Mucosa of descending colon (tissue), 3 donors: ENCODE data around the gene PAPSS2. TPM values are rescaled to one million over a fixed set of nuclear protein-coding genes. Genes with fewer than 3 reads are reported as not detected.

Experiments
- ATAC-seq: fragments of 200-7000 bp; cut with Tn5 transposase; one replicate; pipeline ENCODE4 v1.9.1; 2020; ENCODE audit warnings: mild to moderate bottlenecking, moderate library complexity
- DNase-seq, 3 donors: peaks; one replicate each; pipeline ENCODE4 v3.0.0-alpha.2; 2020
- H3K36me3 ChIP-seq: fragments of 200-600 bp; one replicate; pipeline ENCODE4 v1.8.0; 2021; ENCODE audit warnings: low read depth, mild to moderate bottlenecking
- H3K4me1 ChIP-seq: fragments of 200-600 bp; one replicate; pipeline ENCODE4 v1.8.0; 2021; ENCODE audit warnings: low read depth, mild to moderate bottlenecking
- H3K4me3 ChIP-seq: fragments of 200-600 bp; one replicate; pipeline ENCODE4 v1.8.0; 2021; ENCODE audit warnings: mild to moderate bottlenecking
- H3K9me3 ChIP-seq: fragments of 200-600 bp; one replicate; pipeline ENCODE4 v1.8.0; 2021; ENCODE audit warnings: mild to moderate bottlenecking
- intact Hi-C, 2 donors: fragments of 100-400 bp; cut with DNase I in 1 of 2; cut with micrococcal nuclease in 1 of 2; formaldehyde crosslinking; loops; one replicate each; pipeline versions ENCODE4 v1.11.0 to v1.11.1; 2022; cut with DNase I, micrococcal nuclease
- total RNA-seq, 3 donors: library from RNA; stranded (reverse); fragmentation: NEBNext Ultra II Directional in 2 of 3; extraction: Animal tissue kit (Norgen Biotek cat#: 25700) in 2 of 3; gene quantifications; one replicate each; pipeline versions ENCODE4 v1.2.1 to v1.2.4, GENCODE V29; 2021 to 2023
- TF ChIP-seq, protein P1 (sequence below): fragments of 200-600 bp; IDR thresholded peaks from one replicate; pipeline ENCODE4 v1.8.0; 2022; ENCODE audit warnings: antibody characterized with exemption, mild to moderate bottlenecking
- donor health status: DM: no; HTN: no; CAD: no; lungs with moderate emphysema.
- donor health status: DM: no; HTN: no; CAD: no.
- donor health status: DM: no; HTN: yes; CAD: no.

PAPSS2 gene
- total RNA-seq, 3 donors from 2014 or later = 123 to 399 (median 147) TPM

DNA sequence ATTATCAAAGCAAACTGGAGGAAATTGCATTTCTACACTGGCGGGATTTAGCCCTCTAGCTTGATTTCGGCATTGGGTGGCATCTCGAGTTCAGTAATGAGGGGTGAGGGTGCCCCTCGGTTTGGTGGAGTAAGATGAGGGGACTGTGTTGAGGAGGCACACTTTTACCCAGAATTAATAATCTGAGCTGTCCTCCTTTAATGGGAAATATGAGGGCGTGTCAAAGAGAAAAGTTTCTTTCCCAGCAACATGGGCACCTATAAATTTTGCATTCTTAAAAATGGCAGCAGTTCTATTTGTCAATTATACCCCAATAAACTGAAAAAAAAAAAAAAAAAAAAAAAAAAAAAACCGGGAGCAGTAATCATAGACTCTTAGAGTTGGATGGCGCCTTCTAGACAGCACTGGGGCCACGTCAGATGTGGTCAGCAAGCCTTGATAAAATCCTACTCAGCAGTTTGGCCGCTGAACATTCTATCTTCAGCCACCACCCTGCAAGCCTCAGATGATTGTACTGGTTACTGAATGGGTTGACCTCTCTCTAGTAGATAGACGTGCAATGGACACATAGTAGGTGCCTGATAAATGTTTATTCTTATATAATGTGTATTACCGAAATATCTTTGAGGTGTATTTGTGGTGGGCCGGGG is 931 bp downstream of the PAPSS2 start:
- no peaks in the 10 kb centered on the region for H3K9me3 ChIP-seq
- ATAC-seq (peak; percentile 53), DNase-seq (peak in 2 of 3 donors; percentile 35 to 57)
- peak overlapping the region; percentile 70 for H3K4me3 ChIP-seq
- H3K36me3 ChIP-seq = no peaks in the 10 kb centered on the region
- TF ChIP-seq, protein P1, sequence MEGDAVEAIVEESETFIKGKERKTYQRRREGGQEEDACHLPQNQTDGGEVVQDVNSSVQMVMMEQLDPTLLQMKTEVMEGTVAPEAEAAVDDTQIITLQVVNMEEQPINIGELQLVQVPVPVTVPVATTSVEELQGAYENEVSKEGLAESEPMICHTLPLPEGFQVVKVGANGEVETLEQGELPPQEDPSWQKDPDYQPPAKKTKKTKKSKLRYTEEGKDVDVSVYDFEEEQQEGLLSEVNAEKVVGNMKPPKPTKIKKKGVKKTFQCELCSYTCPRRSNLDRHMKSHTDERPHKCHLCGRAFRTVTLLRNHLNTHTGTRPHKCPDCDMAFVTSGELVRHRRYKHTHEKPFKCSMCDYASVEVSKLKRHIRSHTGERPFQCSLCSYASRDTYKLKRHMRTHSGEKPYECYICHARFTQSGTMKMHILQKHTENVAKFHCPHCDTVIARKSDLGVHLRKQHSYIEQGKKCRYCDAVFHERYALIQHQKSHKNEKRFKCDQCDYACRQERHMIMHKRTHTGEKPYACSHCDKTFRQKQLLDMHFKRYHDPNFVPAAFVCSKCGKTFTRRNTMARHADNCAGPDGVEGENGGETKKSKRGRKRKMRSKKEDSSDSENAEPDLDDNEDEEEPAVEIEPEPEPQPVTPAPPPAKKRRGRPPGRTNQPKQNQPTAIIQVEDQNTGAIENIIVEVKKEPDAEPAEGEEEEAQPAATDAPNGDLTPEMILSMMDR = no peak
- H3K4me1 ChIP-seq = peaks cover 3% of the 10 kb centered on the region
- intact Hi-C loops = no loop called here

DNA sequence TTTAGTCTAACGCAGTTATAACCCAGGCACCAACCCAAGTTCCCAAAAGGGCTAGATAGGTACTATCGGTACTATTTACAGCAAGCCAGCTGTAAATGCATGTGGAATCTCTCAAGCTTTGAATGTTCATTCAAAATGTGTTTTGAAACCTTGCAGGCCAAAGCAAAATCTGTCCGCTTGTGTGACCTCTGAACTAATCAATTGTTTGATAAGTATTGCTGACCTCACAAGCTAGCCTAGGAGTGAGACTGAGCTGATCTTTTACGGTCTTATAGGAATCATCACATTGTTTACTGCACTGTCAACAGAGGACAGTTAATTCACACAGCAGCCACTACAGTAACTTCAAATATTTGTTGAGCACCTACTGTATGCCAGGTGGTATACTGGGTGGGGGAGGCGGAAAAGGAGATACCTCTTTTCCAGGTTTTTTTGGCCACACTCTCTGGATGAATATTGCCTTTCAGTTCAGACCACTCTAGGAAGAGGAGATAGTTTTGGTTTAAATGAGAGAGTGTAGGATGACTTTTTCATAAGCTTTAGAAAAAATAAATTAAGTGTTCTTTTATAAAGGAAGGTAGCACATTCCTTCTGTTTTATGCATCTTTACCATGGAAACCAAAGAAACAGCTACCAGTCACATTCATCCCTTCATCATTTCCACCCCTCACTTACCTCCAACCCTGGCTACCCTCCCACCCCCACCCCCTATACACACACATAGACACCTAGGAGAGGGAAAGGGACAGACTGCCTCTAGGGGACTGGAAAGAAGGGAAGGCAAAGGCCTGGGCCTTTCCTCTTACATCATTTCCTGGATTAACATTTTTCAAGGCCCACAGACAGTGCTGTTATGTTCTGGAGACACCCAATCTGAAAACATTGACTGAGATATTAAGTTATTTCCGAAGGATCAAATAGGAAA is 2.4 kb downstream of the PAPSS2 start:
- Histone ChIP-seq H3K36me3 (no peaks in the 10 kb centered on the region), H3K4me1 (peaks cover 8% of the 10 kb centered on the region), H3K4me3 (no peak overlapping the region), H3K9me3 (no peaks in the 10 kb centered on the region)
- DNase-seq = no peak
- no peak for ATAC-seq
- TF ChIP-seq, protein P1 = no peak
- intact Hi-C loops = no loop called here

DNA sequence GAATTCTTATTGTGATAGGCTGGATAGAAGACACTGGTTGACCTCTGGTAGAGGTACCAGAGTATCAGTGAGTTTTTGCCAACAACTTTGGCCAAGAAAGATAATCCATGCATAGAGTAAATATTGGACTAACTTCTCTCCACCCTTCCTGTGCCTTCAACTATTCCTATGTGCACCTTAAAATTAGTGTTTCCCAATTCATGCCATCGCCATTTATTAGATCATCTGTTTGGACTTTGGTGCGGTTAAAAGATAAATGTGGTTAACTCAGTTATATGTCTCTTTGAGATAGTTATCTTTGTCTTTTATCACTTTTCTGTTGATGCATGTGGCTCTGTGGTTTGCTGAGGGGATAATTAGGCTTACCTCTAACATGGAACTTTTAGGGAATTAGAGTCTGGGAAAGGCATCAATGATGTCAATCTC is 4.6 kb downstream of the PAPSS2 start:
- peaks cover 20% of the 10 kb centered on the region for H3K4me1 ChIP-seq
- ATAC-seq (no peak), DNase-seq (no peak)
- no peaks in the 10 kb centered on the region for H3K36me3 ChIP-seq
- H3K4me3 ChIP-seq = no peak overlapping the region
- intact Hi-C loops = no loop called here
- no peaks in the 10 kb centered on the region for H3K9me3 ChIP-seq
- TF ChIP-seq, protein P1 = no peak

DNA sequence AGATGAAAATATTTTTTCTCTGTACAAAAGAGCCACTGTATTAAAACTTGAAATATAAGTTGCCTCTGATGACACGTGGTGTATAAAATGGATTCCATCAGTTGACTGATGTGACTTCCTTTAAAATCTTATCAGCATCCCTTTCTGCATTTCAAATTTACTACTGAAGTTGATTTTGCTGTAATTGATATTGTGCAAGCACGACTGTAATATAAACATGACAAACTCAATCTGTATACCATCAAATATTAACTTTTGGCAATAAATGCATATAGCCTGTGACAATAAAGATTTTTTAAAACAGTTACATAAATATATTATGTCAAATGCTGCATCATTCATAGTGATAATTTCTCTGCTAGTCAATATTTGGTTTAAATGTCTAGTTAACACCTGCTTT is 7.8 kb downstream of the PAPSS2 start:
- Histone ChIP-seq H3K4me3 (no peak overlapping the region), H3K4me1 (peaks cover 17% of the 10 kb centered on the region), H3K36me3 (no peaks in the 10 kb centered on the region), H3K9me3 (no peaks in the 10 kb centered on the region)
- intact Hi-C loops = no loop called here
- DNase-seq (no peak), ATAC-seq (peak; percentile 71)
- TF ChIP-seq, protein P1 = no peak

DNA sequence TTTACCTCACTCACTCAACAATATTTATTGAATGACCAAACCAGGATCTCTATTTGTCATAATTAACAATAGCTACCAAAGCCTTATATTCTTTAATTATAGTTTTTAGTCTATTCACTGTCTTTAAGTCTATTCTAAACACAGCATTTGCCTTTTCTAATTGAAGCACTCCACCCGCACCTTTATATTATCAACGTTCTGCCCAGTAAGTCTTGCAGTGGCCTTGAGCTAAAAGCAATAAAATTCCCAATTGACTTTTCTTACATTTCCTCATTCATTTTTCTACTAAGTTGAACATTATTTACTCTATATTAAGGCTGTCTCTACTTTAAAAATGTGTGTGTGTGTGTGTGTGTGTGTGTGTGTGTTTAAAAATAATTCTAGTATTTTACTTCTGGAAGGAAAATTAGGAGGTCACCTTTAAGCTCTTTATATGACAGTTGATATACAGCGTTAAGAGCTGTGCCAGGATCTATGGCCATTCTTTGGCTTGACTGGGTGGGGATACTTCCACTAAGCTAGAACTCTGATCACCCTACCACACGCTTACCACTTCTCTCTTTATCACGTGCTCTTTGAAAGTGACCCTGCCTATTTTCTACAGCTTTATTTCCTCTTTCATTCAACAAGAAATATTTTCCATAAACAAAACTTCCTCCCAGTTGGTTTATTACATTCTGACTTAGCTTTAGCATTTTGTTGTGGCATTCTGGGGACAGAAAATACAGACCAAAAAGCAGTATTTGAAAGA is 8.8 kb downstream of the PAPSS2 start:
- intact Hi-C loops = no loop called here
- Histone ChIP-seq H3K4me3 (no peak overlapping the region), H3K9me3 (no peaks in the 10 kb centered on the region), H3K4me1 (peaks cover 17% of the 10 kb centered on the region), H3K36me3 (no peaks in the 10 kb centered on the region)
- TF ChIP-seq, protein P1 = no peak
- peak; percentile 90 for ATAC-seq
- DNase-seq = peak in 1 of 3 donors; percentile 50
